Measurements from ENCODE around the gene PAX6.

Gene PAX6

GRCh38 chr11:31807799-31808667 is 3.1 kb downstream of the PAX6 start:
- no peak for DNase-seq

- no peak for DNase-seq
Measured at GRCh38 chr11:31806928-31807798, 4.0 kb downstream of the PAX6 start.

GRCh38 chr11:31806186-31806927 is 4.8 kb downstream of the PAX6 start:
- DNase-seq, result no peak

GRCh38 chr11:31805629-31806185 is 5.4 kb downstream of the PAX6 start:
- no peak for DNase-seq

GRCh38 chr11:31805037-31805628 is 6.0 kb downstream of the PAX6 start:
- DNase-seq, result no peak

- DNase-seq, result no peak
Measured at GRCh38 chr11:31804312-31805036, 6.6 kb downstream of the PAX6 start.

GRCh38 chr11:31803813-31804311 is 7.3 kb downstream of the PAX6 start:
- no peak for DNase-seq

- DNase-seq, result no peak
Measured at GRCh38 chr11:31802990-31803812, 7.9 kb downstream of the PAX6 start.

- DNase-seq, result no peak
Measured at GRCh38 chr11:31802609-31802989, 8.5 kb downstream of the PAX6 start.

- DNase-seq, result no peak
Measured at GRCh38 chr11:31802000-31802551, 9.0 kb downstream of the PAX6 start.

- no peak for DNase-seq
Measured at GRCh38 chr11:31801298-31801702, 9.8 kb downstream of the PAX6 start.

- no peak for DNase-seq
Measured at GRCh38 chr11:31800398-31801265, 10.5 kb downstream of the PAX6 start.

GRCh38 chr11:31799435-31800397 is 11.4 kb downstream of the PAX6 start:
- no peak for DNase-seq

- no peak for DNase-seq
Measured at GRCh38 chr11:31798554-31799434, 12.3 kb downstream of the PAX6 start.

- no peak for DNase-seq
Measured at GRCh38 chr11:31798057-31798553, 13.0 kb downstream of the PAX6 start.

- DNase-seq, result no peak
Measured at GRCh38 chr11:31797190-31798056, 13.7 kb downstream of the PAX6 start.

Data from GOT3 (cell line).